ENCODE data around the gene EIF4E3.

EIF4E3 gene

DNA sequence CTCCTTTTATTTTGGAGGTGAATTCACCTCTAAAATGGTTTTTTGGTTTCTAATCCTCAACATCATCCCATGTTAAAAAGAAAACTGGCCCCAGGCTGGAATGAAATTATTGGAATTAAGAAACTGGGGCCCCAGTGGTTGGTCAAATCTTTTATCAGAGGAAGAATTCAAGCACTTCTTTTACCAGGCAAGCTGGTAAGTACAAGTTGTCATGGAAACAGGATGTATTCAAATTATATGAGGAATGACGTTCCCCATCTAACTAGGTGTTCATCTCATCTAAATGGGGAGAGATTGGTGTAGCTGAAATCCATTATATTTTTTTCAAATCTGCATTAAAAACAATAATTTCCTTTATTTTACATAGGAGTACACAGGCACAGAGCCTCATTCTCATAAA, 9.7 kb upstream of the EIF4E3 start:
- Mint-ChIP-seq H3K27me3 (peaks cover 20% of the 10 kb centered on the region), H3K4me3 (no peak overlapping the region), H3K4me1 (peaks cover 15% of the 10 kb centered on the region), H3K36me3 (peaks cover 2% of the 10 kb centered on the region), H3K27ac (no peak overlapping the region), H3K9me3 (peaks cover 3% of the 10 kb centered on the region)
- CTCF ChIA-PET: no interaction called here
- DNase-seq: no peak

DNA sequence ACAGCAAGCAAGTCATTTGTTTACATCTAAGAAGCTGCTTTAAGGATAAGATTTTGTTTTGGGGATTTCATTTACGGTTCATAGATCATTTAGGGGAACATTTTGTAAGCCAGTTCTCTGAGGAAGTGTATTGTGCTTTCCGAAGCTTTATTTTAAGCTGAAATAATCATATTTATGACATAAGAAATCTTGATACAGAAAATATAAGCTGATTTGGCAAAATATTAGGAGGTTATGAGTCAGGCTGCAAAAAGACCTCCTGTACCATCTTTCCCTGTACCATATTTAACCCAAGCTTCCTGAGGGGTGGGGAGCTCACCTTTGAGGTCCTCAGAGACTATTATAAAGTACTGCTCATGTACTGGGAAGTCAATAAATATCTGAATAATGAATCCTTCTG, 8.1 kb upstream of the EIF4E3 start:
- Mint-ChIP-seq H3K36me3 (peaks cover 2% of the 10 kb centered on the region), H3K4me1 (peaks cover 30% of the 10 kb centered on the region)
- CTCF ChIA-PET: interaction anchor here (0.7 to 1.1 kb wide), 4 partner anchors 125 to 130 kb away, joined by 3 to 6 read pairs (median 4); no protein-coding TSS in a partner anchor

GRCh38 chr3:71732637-71733036, 7.4 kb upstream of the EIF4E3 start:
- Mint-ChIP-seq H3K27ac (no peak overlapping the region), H3K27me3 (peaks cover 6% of the 10 kb centered on the region), H3K4me1 (peaks cover 33% of the 10 kb centered on the region), H3K4me3 (no peak overlapping the region), H3K36me3 (peaks cover 2% of the 10 kb centered on the region), H3K9me3 (peaks cover 3% of the 10 kb centered on the region)
- CTCF ChIA-PET: interaction anchor here (0.9 to 6.4 kb wide), 2 partner anchors 22 to 128 kb away, joined by 3 to 39 read pairs; no protein-coding TSS in a partner anchor
- DNase-seq: no peak

More for the DNA sequence above, 8.1 kb upstream of the EIF4E3 start:
- peaks cover 13% of the 10 kb centered on the region for H3K27me3 Mint-ChIP-seq
- no peak for DNase-seq
- no peak overlapping the region for H3K4me3 Mint-ChIP-seq
- peaks cover 3% of the 10 kb centered on the region for H3K9me3 Mint-ChIP-seq
- no peak overlapping the region for H3K27ac Mint-ChIP-seq

- H3K9me3 Mint-ChIP-seq: no peaks in the 10 kb centered on the region
- peaks cover 3% of the 10 kb centered on the region for H3K27me3 Mint-ChIP-seq
- no peak overlapping the region for H3K4me3 Mint-ChIP-seq
- H3K4me1 Mint-ChIP-seq: peaks cover 50% of the 10 kb centered on the region
- H3K27ac Mint-ChIP-seq: peak overlapping the region; percentile 83
- DNase-seq: peak; percentile 33
- peaks cover 5% of the 10 kb centered on the region for H3K36me3 Mint-ChIP-seq
- CTCF ChIA-PET: interaction anchor here (0.6 to 6.4 kb wide), 9 partner anchors 10 to 577 kb away, joined by 3 to 39 read pairs (median 7); partner anchors contain the start of gene GPR27
Observed at GRCh38 chr3:71728632-71729342, 3.6 kb upstream of the EIF4E3 start.

DNA sequence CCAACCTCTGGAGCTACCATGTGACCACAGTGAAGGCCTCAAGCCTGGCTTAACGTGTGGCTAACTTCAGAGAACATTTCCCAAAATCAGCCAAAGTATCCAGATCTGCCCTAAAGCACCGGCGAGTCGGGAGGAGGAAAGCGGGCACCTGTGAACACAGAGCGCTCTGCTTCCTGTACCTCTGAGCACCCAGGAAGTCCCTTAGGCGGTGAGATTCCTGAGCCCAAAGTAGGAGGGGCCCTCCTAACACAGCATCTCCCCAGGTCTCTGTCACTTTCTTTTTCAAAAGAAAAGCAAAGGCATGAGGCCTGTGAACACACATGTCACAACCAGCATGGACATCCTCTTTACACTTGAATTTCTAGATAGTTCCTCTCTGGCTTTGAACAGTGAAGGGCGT, 944 bp upstream of the EIF4E3 start:
- Mint-ChIP-seq H3K36me3 (peaks cover 11% of the 10 kb centered on the region), H3K4me1 (peaks cover 72% of the 10 kb centered on the region), H3K27me3 (no peaks in the 10 kb centered on the region), H3K4me3 (peak overlapping the region; percentile 92), H3K9me3 (no peaks in the 10 kb centered on the region), H3K27ac (peak overlapping the region; percentile 94)
- CTCF ChIA-PET: no interaction called here
- DNase-seq: peak; percentile 74

DNA sequence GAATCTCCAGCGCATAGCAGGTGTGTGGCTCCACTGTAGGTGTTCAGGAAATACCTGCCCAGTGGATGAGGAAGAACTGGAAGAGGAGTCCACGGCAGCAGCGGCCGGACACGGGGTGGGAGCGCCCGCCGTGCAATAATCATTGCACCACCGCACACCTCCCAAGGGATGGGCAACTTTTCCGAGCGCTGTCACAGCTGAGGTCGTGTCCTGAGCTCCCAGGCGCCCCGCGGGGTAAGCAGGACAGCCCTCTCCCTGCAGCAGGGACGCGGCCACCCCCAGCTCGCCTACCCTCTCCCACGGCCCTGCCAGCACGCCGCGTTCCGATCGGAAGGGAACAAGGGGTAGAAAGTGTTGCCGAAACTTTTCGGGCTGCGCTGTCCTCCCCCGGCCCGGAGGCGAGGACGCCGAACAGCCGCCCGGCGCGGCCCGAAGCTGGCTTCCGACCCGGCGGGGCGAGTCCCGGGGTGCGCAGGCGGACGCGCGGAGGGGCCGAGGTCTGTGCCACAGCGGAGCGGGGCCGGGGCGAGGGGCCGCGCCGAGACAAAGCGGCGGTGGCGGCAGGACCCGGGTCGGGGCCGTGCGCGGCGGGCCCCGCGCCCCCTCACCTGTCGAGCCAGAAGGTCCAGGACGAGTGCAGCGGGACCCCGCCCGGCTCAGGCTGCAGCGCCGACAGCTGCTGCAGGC, 475 bp downstream of the EIF4E3 start:
- CTCF ChIA-PET: interaction anchor here (1.1 to 3.0 kb wide), 3 partner anchors 14 to 638 kb away, joined by 3 to 11 read pairs (median 4); no protein-coding TSS in a partner anchor
- Mint-ChIP-seq H3K4me3 (peak overlapping the region; percentile 94), H3K27me3 (no peaks in the 10 kb centered on the region), H3K27ac (peak overlapping the region; percentile 88), H3K36me3 (peaks cover 20% of the 10 kb centered on the region), H3K9me3 (no peaks in the 10 kb centered on the region), H3K4me1 (peaks cover 68% of the 10 kb centered on the region)
- DNase-seq: peak; percentile 52

GRCh38 chr3:71724171-71724453, 1.1 kb downstream of the EIF4E3 start:
- H3K4me3 Mint-ChIP-seq: peak overlapping the region; percentile 94
- CTCF ChIA-PET: interaction anchor here (1.1 to 3.0 kb wide), 2 partner anchors 13 to 637 kb away, joined by 3 to 11 read pairs; no protein-coding TSS in a partner anchor
- DNase-seq: no peak
- H3K9me3 Mint-ChIP-seq: no peaks in the 10 kb centered on the region
- peaks cover 67% of the 10 kb centered on the region for H3K4me1 Mint-ChIP-seq
- peak overlapping the region; percentile 88 for H3K27ac Mint-ChIP-seq
- peaks cover 25% of the 10 kb centered on the region for H3K36me3 Mint-ChIP-seq
- H3K27me3 Mint-ChIP-seq: no peaks in the 10 kb centered on the region

DNA sequence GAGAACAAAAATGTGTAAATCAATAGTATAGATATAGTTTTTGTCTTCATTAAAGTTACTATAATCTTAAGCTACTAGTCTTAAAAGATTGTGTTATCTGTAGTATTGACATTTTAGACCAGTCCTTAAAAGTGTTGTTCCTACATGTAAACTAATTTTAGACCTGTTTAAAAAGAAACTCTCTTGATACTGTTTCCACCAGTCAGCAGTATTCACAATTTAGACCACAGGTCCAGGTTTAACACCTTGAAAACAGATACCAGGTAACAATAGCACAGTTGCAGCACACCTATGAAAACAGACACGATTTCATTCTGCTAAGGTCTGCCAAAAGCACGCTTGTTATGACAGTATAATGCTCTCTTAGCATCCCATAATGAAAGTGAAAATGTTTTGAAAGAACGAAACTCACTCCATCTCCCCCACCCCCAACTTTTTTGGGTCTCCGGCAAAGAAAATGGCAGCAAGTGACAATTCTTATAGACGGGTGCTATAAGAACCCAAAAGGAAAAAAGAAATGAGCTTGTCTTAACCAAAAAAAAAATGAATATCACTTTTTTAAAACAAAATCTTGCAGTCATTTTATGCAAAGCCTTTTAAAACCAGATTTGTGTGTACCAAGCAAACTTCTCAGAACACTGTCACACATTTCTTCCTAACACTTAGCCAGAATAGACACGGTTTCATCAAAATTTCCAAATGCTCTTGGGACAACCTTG, 1.6 kb downstream of the EIF4E3 start:
- peak; percentile 79 for DNase-seq
- Mint-ChIP-seq H3K27ac (peak overlapping the region; percentile 88), H3K4me3 (peak overlapping the region; percentile 94), H3K36me3 (peaks cover 29% of the 10 kb centered on the region), H3K27me3 (no peaks in the 10 kb centered on the region), H3K9me3 (no peaks in the 10 kb centered on the region), H3K4me1 (peaks cover 68% of the 10 kb centered on the region)
- CTCF ChIA-PET: interaction anchor here (1.1 to 3.0 kb wide), 2 partner anchors 12 to 636 kb away, joined by 3 to 11 read pairs; no protein-coding TSS in a partner anchor

GRCh38 chr3:71722693-71723092, 2.5 kb downstream of the EIF4E3 start:
- no peak for DNase-seq
- peaks cover 33% of the 10 kb centered on the region for H3K36me3 Mint-ChIP-seq
- H3K4me1 Mint-ChIP-seq: peaks cover 72% of the 10 kb centered on the region
- peak overlapping the region; percentile 94 for H3K4me3 Mint-ChIP-seq
- no peaks in the 10 kb centered on the region for H3K27me3 Mint-ChIP-seq
- no peaks in the 10 kb centered on the region for H3K9me3 Mint-ChIP-seq
- CTCF ChIA-PET: interaction anchor here (3.0 kb wide), 1 partner anchor 12 kb away, joined by 11 read pairs; no protein-coding TSS in a partner anchor
- peak overlapping the region; percentile 88 for H3K27ac Mint-ChIP-seq

DNA sequence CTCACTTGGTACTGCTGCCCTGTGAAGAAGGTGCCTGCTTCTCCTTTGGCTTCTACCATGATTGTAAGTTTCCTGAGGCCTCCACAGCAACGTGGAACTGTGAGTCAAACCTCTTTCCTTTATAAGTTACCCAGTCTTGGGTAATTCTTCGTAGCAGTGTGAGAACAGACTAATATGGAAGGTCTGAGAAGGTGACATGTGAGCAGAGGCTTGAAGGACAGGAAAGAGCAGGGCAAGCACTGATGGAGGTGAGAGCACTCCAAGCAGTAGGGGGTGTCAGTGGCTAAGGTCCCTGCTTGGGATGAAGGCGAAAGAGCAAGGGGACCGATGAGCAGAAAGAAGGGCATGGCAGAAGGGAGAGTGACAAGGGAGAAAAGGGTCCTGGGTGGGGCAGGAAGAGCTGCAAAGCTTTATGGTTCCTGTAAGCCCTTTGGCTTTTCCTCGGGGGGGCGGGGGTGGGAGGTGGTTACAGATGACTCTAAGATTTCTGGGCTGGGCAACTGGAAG, 3.5 kb downstream of the EIF4E3 start:
- H3K36me3 Mint-ChIP-seq: peaks cover 36% of the 10 kb centered on the region
- H3K9me3 Mint-ChIP-seq: no peaks in the 10 kb centered on the region
- peak overlapping the region; percentile 94 for H3K4me3 Mint-ChIP-seq
- CTCF ChIA-PET: interaction anchor here (0.7 to 2.4 kb wide), 2 partner anchors 11 to 593 kb away, joined by 3 to 7 read pairs; no protein-coding TSS in a partner anchor
- peaks cover 75% of the 10 kb centered on the region for H3K4me1 Mint-ChIP-seq
- H3K27me3 Mint-ChIP-seq: no peaks in the 10 kb centered on the region
- H3K27ac Mint-ChIP-seq: peak overlapping the region; percentile 88
- peak; percentile 54 for DNase-seq

GRCh38 chr3:71721002-71721401, 4.2 kb downstream of the EIF4E3 start:
- DNase-seq: no peak
- Mint-ChIP-seq H3K36me3 (peaks cover 39% of the 10 kb centered on the region), H3K4me3 (peak overlapping the region; percentile 57), H3K27me3 (no peaks in the 10 kb centered on the region), H3K27ac (peak overlapping the region; percentile 88), H3K4me1 (peaks cover 71% of the 10 kb centered on the region), H3K9me3 (no peaks in the 10 kb centered on the region)
- CTCF ChIA-PET: interaction anchor here (2.4 kb wide), 1 partner anchor 10 kb away, joined by 7 read pairs; no protein-coding TSS in a partner anchor

- CTCF ChIA-PET: interaction anchor here (1.0 to 1.2 kb wide), 3 partner anchors 11 to 12 kb away, joined by 3 read pairs; no protein-coding TSS in a partner anchor
Observed at GRCh38 chr3:71718072-71718471, 7.1 kb downstream of the EIF4E3 start.

GRCh38 chr3:71714595-71714994, 10.6 kb downstream of the EIF4E3 start:
- no peak for DNase-seq
- Mint-ChIP-seq H3K27ac (peak overlapping the region; percentile 26), H3K4me1 (peaks cover 69% of the 10 kb centered on the region), H3K4me3 (no peak overlapping the region), H3K36me3 (peaks cover 34% of the 10 kb centered on the region), H3K9me3 (no peaks in the 10 kb centered on the region), H3K27me3 (no peaks in the 10 kb centered on the region)
- CTCF ChIA-PET: interaction anchor here (0.9 to 2.3 kb wide), 2 partner anchors 14 to 17 kb away, joined by 3 to 7 read pairs; no protein-coding TSS in a partner anchor

More at GRCh38 chr3:71718072-71718471, 7.1 kb downstream of the EIF4E3 start:
- H3K36me3 Mint-ChIP-seq: peaks cover 41% of the 10 kb centered on the region
- H3K27ac Mint-ChIP-seq: no peak overlapping the region
- H3K4me3 Mint-ChIP-seq: no peak overlapping the region
- peak; percentile 36 for DNase-seq
- H3K27me3 Mint-ChIP-seq: no peaks in the 10 kb centered on the region
- peaks cover 73% of the 10 kb centered on the region for H3K4me1 Mint-ChIP-seq
- no peaks in the 10 kb centered on the region for H3K9me3 Mint-ChIP-seq
